Smooth muscle cell (in vitro differentiated cells): Measurements from ENCODE around the gene PINK1. TPM values are rescaled to one million over a fixed set of nuclear protein-coding genes. Genes with fewer than 3 reads are reported as not detected.
A peak's percentile ranks its signal among the peaks of the same experiment; 100 is the strongest.

Source experiments
- DNase-seq: peaks from one replicate; lab custom pipeline; 2025; ENCODE audit not compliant: unreplicated experiment; lab: John Stamatoyannopoulos, UW
- H2AFZ ChIP-seq: fragments of 200-600 bp; sonication (generic); 2 replicates; pipeline ENCODE4 v1.6.0; 2016; ENCODE audit warnings: antibody characterized with exemption, low read depth, mild to moderate bottlenecking
- H3F3A ChIP-seq: fragments of 200-600 bp; sonication (generic); 2 replicates; pipeline ENCODE4 v1.6.0; 2017; ENCODE audit warnings: antibody characterized with exemption, low read depth
- H3K27ac ChIP-seq: fragments of 200-600 bp; sonication (generic); 2 replicates; pipeline ENCODE4 v1.5.1; 2016; ENCODE audit warnings: low read depth, mild to moderate bottlenecking
- H3K27me3 ChIP-seq: fragments of 200-600 bp; sonication (generic); 2 replicates; pipeline ENCODE4 v1.6.1; 2016; ENCODE audit warnings: low read depth, mild to moderate bottlenecking
- H3K36me3 ChIP-seq: fragments of 200-600 bp; sonication (generic); 2 replicates; pipeline ENCODE4 v1.5.1; 2016; ENCODE audit warnings: low read depth
- H3K4me1 ChIP-seq: fragments of 200-600 bp; sonication (generic); 2 replicates; pipeline ENCODE4 v1.5.1; 2016; ENCODE audit warnings: low read depth
- H3K4me2 ChIP-seq: fragments of 200-600 bp; sonication (generic); 2 replicates; pipeline ENCODE4 v1.6.0; 2016; ENCODE audit warnings: mild to moderate bottlenecking
- H3K4me3 ChIP-seq: fragments of 200-600 bp; sonication (generic); 2 replicates; pipeline ENCODE4 v1.5.1; 2016; ENCODE audit warnings: mild to moderate bottlenecking
- H3K79me2 ChIP-seq: fragments of 200-600 bp; sonication (generic); 2 replicates; pipeline ENCODE4 v1.6.0; 2016; ENCODE audit warnings: low read depth, mild to moderate bottlenecking
- H3K9ac ChIP-seq: fragments of 200-600 bp; sonication (generic); 2 replicates; pipeline ENCODE4 v1.6.0; 2016; ENCODE audit warnings: low read depth
- H3K9me3 ChIP-seq: fragments of 200-600 bp; sonication (generic); replicated peaks from 2 replicates; pipeline ENCODE4 v1.5.1; 2016; ENCODE audit warnings: low read depth
- H4K20me1 ChIP-seq: fragments of 200-600 bp; sonication (generic); 2 replicates; pipeline ENCODE4 v1.6.0; 2016; ENCODE audit warnings: low read depth
- WGBS: methylation state at CpG from one replicate; pipeline ENCODE4 v1.1.7; 2016; ENCODE audit warnings: low lambda C conversion rate; 5-methylcytosine and 5-hydroxymethylcytosine counted together
- polyA plus RNA-seq: library from polyadenylated mRNA; unstranded; fragments of >200 nt; fragmentation: Nextera tagmentation; extraction: Ambion mirVana; gene quantifications from 2 replicates; pipeline ENCODE4 v1.2.1, GENCODE V29; 2016
- total RNA-seq: library from RNA; depleted of rRNA; stranded (reverse); fragments of >200 nt; gene quantifications from 2 replicates; pipeline ENCODE4 v1.2.3, GENCODE V29; 2014
- TF ChIP-seq, protein P1 (sequence below): fragments of 200-600 bp; sonication (generic); IDR thresholded peaks from 2 replicates; pipeline ENCODE4 v1.5.1; 2017; ENCODE audit warnings: borderline replicate concordance, mild to moderate bottlenecking, antibody characterized with exemption; ENCODE audit not compliant: insufficient read depth, poor library complexity, severe bottlenecking

The PINK1 gene
- total and polyA plus RNA-seq, 2 experiments from 2014 or later, result 28.8 to 63.3 TPM

GRCh38 chr1:20661207-20662109 lies 28.2 kb downstream of the PINK1 start, which contains the start of gene DDOST:
Gene DDOST, minus strand, starts transcription at chr1:20661369. Its CDS starts 19 bp downstream, at chr1:20661350.
- H3K4me2 ChIP-seq, result peak within 1 kb of the TSS; percentile 93
- H3K27me3 ChIP-seq, result no peaks in the 10 kb centered on the region
- peak within 1 kb of the TSS; percentile 61 for H2AFZ ChIP-seq
- H3F3A ChIP-seq, result no peaks in the 10 kb centered on the region
- peaks cover 38% of the 10 kb centered on the region for H3K79me2 ChIP-seq
- H3K9ac ChIP-seq, result peak within 1 kb of the TSS; percentile 55
- no peaks in the 10 kb centered on the region for H3K36me3 ChIP-seq
- H4K20me1 ChIP-seq, result peaks cover 12% of the 10 kb centered on the region
- DNase-seq, result peak; percentile 59
- H3K4me1 ChIP-seq, result peaks cover 6% of the 10 kb centered on the region
- TF ChIP-seq, protein P1, sequence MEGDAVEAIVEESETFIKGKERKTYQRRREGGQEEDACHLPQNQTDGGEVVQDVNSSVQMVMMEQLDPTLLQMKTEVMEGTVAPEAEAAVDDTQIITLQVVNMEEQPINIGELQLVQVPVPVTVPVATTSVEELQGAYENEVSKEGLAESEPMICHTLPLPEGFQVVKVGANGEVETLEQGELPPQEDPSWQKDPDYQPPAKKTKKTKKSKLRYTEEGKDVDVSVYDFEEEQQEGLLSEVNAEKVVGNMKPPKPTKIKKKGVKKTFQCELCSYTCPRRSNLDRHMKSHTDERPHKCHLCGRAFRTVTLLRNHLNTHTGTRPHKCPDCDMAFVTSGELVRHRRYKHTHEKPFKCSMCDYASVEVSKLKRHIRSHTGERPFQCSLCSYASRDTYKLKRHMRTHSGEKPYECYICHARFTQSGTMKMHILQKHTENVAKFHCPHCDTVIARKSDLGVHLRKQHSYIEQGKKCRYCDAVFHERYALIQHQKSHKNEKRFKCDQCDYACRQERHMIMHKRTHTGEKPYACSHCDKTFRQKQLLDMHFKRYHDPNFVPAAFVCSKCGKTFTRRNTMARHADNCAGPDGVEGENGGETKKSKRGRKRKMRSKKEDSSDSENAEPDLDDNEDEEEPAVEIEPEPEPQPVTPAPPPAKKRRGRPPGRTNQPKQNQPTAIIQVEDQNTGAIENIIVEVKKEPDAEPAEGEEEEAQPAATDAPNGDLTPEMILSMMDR, result peak; percentile 24
- WGBS, result 4% methylated on average over 52 of the region's 58 CpGs
- no peak within 1 kb of the TSS for H3K27ac ChIP-seq
- H3K9me3 ChIP-seq, result no peaks in the 10 kb centered on the region
- H3K4me3 ChIP-seq, result peak within 1 kb of the TSS; percentile 66

GRCh38 chr1:20662110-20662475 lies 28.8 kb downstream of the PINK1 start:
- Histone ChIP-seq H3K4me2 (peak overlapping the region; percentile 93), H3K9me3 (no peaks in the 10 kb centered on the region), H3K27ac (no peak overlapping the region), H3K27me3 (no peaks in the 10 kb centered on the region), H3K4me3 (peak overlapping the region; percentile 66), H3K4me1 (peaks cover 6% of the 10 kb centered on the region), H3K36me3 (no peaks in the 10 kb centered on the region), H2AFZ (peak overlapping the region; percentile 61), H3K9ac (peak overlapping the region; percentile 55), H3F3A (no peaks in the 10 kb centered on the region), H3K79me2 (peaks cover 36% of the 10 kb centered on the region), H4K20me1 (peaks cover 5% of the 10 kb centered on the region)
- no peak for DNase-seq
- TF ChIP-seq, protein P1, result no peak
- WGBS, result 73% methylated on average over 7 of the region's 7 CpGs

GRCh38 chr1:20663365-20663764 lies 30.1 kb downstream of the PINK1 start:
- Histone ChIP-seq H3K36me3 (no peaks in the 10 kb centered on the region), H3K4me3 (no peak overlapping the region), H3K27ac (no peak overlapping the region), H2AFZ (no peak overlapping the region), H3K79me2 (peaks cover 26% of the 10 kb centered on the region), H3K9me3 (no peaks in the 10 kb centered on the region), H3K27me3 (no peaks in the 10 kb centered on the region), H4K20me1 (peaks cover 1% of the 10 kb centered on the region), H3K9ac (no peak overlapping the region), H3K4me1 (peaks cover 6% of the 10 kb centered on the region), H3F3A (no peaks in the 10 kb centered on the region), H3K4me2 (no peak overlapping the region)
- TF ChIP-seq, protein P1, result no peak
- no peak for DNase-seq
- 97% methylated on average over 1 of the region's 1 CpG for WGBS
